Prostate gland (tissue), 2 donors: Measurements from ENCODE around the gene SIRT5.

Experiments used
- POLR2A ChIP-seq: fragments of 450-650 bp; IDR thresholded peaks from one replicate; pipeline ENCODE4 v1.6.1; 2016; ENCODE audit warnings: antibody characterized with exemption, mild to moderate bottlenecking
- POLR2AphosphoS5 ChIP-seq: sonication (generic); formaldehyde crosslinking; IDR thresholded peaks from one replicate; pipeline ENCODE4 v1.6.1; 2017; ENCODE audit warnings: antibody characterized with exemption
- TF ChIP-seq, protein P1 (sequence below), 4 experiments: fragments of 200-600 bp in 2 of 4; fragments of 450-650 bp in 2 of 4; sonication (generic) in 2 of 4; IDR thresholded peaks; 1 replicate in 3 of 4; 2 replicates in 1 of 4; pipeline ENCODE4 v1.5.1; 2016 to 2019; ENCODE audit warnings: antibody characterized with exemption in 4 of 4, mild to moderate bottlenecking in 2 of 4, moderate library complexity in 2 of 4

DNA sequence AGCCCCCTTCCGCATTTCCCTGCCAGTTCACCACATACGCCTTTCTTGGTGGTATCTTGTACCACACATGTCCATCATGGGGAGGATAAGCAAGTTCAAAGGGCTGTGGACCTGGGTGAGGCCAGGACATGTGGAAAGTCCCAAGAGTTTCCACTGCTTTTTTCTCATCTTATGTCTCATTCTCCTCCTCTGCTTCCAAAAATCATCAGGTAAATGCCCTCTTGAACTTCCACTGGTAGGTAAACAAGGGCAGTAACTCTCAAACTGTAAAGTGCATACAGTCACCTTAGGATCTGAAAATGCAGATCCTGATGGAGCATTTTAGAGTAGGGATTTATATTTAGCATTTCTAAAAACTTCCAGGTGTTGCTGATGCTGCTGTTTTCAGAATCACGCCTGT, 7.9 kb upstream of the SIRT5 start:
- TF ChIP-seq POLR2AphosphoS5 (no peak), POLR2A (no peak)
- TF ChIP-seq, protein P1, sequence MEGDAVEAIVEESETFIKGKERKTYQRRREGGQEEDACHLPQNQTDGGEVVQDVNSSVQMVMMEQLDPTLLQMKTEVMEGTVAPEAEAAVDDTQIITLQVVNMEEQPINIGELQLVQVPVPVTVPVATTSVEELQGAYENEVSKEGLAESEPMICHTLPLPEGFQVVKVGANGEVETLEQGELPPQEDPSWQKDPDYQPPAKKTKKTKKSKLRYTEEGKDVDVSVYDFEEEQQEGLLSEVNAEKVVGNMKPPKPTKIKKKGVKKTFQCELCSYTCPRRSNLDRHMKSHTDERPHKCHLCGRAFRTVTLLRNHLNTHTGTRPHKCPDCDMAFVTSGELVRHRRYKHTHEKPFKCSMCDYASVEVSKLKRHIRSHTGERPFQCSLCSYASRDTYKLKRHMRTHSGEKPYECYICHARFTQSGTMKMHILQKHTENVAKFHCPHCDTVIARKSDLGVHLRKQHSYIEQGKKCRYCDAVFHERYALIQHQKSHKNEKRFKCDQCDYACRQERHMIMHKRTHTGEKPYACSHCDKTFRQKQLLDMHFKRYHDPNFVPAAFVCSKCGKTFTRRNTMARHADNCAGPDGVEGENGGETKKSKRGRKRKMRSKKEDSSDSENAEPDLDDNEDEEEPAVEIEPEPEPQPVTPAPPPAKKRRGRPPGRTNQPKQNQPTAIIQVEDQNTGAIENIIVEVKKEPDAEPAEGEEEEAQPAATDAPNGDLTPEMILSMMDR (IDR thresholded peaks at IDR 0.05), result no peak
